ENCODE measurements around the gene CDCA4. TPM values are rescaled to one million over a fixed set of nuclear protein-coding genes. Genes with fewer than 3 reads are reported as not detected.
A peak's percentile ranks its signal among the peaks of the same experiment; 100 is the strongest.

The CDCA4 gene
- total and polyA plus RNA-seq, 10 of the 15 experiments (the other 5 are each of a cell fraction or from before 2014, with no cell fraction given), result 10.4 to 64.0 (median 52.1) TPM

- Histone ChIP-seq H3K9me3 (replicated peaks; ENCODE audit: control insufficient read depth, insufficient read depth, low read length) (peaks cover 5% of the 10 kb centered on the region; the same call in 1 of the 3 replicates), H3K4me1 (ENCODE audit: control insufficient read depth, insufficient read depth, low read length) (peaks cover 21% of the 10 kb centered on the region), H3K9ac (ENCODE audit: control insufficient read depth, insufficient read depth, low read length) (peak overlapping the region; percentile 5; the same call in 1 of the 2 replicates), H3K79me2 (ENCODE audit: control insufficient read depth, insufficient read depth, low read length) (peaks cover 22% of the 10 kb centered on the region), H3K27ac (ENCODE audit: control insufficient read depth, insufficient read depth) (peak overlapping the region; percentile 84), H3K36me3 (ENCODE audit: control insufficient read depth in 2 of 2, insufficient read depth in 2 of 2, low read length in 1 of 2) (no peaks in the 10 kb centered on the region), H3K27me3 (replicated peaks in 1 of 2; ENCODE audit: control insufficient read depth in 2 of 2, insufficient read depth in 2 of 2, low read length in 1 of 2) (no peaks in the 10 kb centered on the region), H3K4me3 (no peak overlapping the region; the same call in 1 of the 2 replicates), H3K4me2 (ENCODE audit: control insufficient read depth, insufficient read depth) (peak overlapping the region; percentile 69), H2AFZ (ENCODE audit: control insufficient read depth, low read depth, low read length) (no peak overlapping the region), H4K20me1 (ENCODE audit: control insufficient read depth, insufficient read depth) (no peaks in the 10 kb centered on the region)
- POLR2A ChIA-PET, result interaction anchor here (1.0 to 3.7 kb wide), 5 partner anchors 8 to 60 kb away, joined by 4 to 14 read pairs (median 12); partner anchors contain the start of genes CLBA1 and GPR132
- DNase-seq (ENCODE audit: low read depth, low spot score) (no peak), ATAC-seq (no peak), FAIRE-seq (no peak)
- CTCF ChIA-PET, result interaction anchor here (1.0 to 5.0 kb wide), 2 partner anchors 20 to 35 kb away, joined by 3 to 28 read pairs; no protein-coding TSS in a partner anchor
- SMC1A ChIA-PET (ENCODE audit: uncharacterized antibody, unreplicated experiment), result interaction anchor here (0.8 to 2.5 kb wide), 8 partner anchors 9 to 40 kb away, joined by 3 to 5 read pairs (median 3); partner anchors contain the start of gene GPR132
- intact Hi-C loops (cut with micrococcal nuclease; ENCODE audit: unreplicated experiment) (no loop called here), in situ Hi-C loops (cut with MboI) (no loop called here)
- 30% methylated on average over 6 of the region's 6 CpGs for WGBS (ENCODE audit: insufficient coverage, insufficient replicate concordance, low lambda C conversion rate, missing lambda C conversion rate)
- TF ChIP-seq WRNIP1 (IDR thresholded peaks at IDR 0.05; ENCODE audit: borderline replicate concordance, low read depth, low read length), result no peak
- no peak for TF ChIP-seq NFYA (IDR thresholded peaks at IDR 0.05; ENCODE audit: borderline replicate concordance, low read depth, low read length)
- TF ChIP-seq HDGF (IDR thresholded peaks at IDR 0.05), result 0 out of 2 replicates have a peak, but pooled peaks have one; percentile 22
- BruUV-seq (replicated peaks), result no TSS peak
- RAD21 ChIA-PET (ENCODE audit: unreplicated experiment), result interaction anchor here (1.0 to 2.4 kb wide), 4 partner anchors 9 to 62 kb away, joined by 3 to 7 read pairs (median 4); no protein-coding TSS in a partner anchor
Measured at GRCh38 chr14:105025429-105025828, 4.5 kb upstream of the CDCA4 start.

- Histone ChIP-seq H3K27me3 (replicated peaks in 1 of 2; ENCODE audit: control insufficient read depth in 2 of 2, insufficient read depth in 2 of 2, low read length in 1 of 2) (no peaks in the 10 kb centered on the region), H2AFZ (ENCODE audit: control insufficient read depth, low read depth, low read length) (no peak overlapping the region), H3K9ac (ENCODE audit: control insufficient read depth, insufficient read depth, low read length) (no peak overlapping the region), H3K9me3 (replicated peaks; ENCODE audit: control insufficient read depth, insufficient read depth, low read length) (peaks cover 5% of the 10 kb centered on the region; the same call in 1 of the 3 replicates), H3K79me2 (ENCODE audit: control insufficient read depth, insufficient read depth, low read length) (peaks cover 37% of the 10 kb centered on the region), H3K27ac (ENCODE audit: control insufficient read depth, insufficient read depth) (peak overlapping the region; percentile 84), H3K4me1 (ENCODE audit: control insufficient read depth, insufficient read depth, low read length) (peaks cover 26% of the 10 kb centered on the region), H4K20me1 (ENCODE audit: control insufficient read depth, insufficient read depth) (no peaks in the 10 kb centered on the region), H3K4me3 (no peak overlapping the region), H3K36me3 (ENCODE audit: control insufficient read depth in 2 of 2, insufficient read depth in 2 of 2, low read length in 1 of 2) (peaks cover 0 to 2% of the 10 kb centered on the region in 2 experiments; a peak in 2 of 4 replicates), H3K4me2 (ENCODE audit: control insufficient read depth, insufficient read depth) (no peak overlapping the region)
- no TSS peak for BruUV-seq (replicated peaks)
- ChIA-PET POLR2A (interaction anchor here (2.4 kb wide), 1 partner anchor 41 kb away, joined by 14 read pairs; the partner anchor contains the start of gene GPR132), CTCF (interaction anchor here (1.1 to 5.0 kb wide), 2 partner anchors 13 to 22 kb away, joined by 4 to 28 read pairs; no protein-coding TSS in a partner anchor), RAD21 (ENCODE audit: unreplicated experiment) (no interaction called here), SMC1A (ENCODE audit: uncharacterized antibody, unreplicated experiment) (interaction anchor here (1.7 kb wide), 1 partner anchor 22 kb away, joined by 5 read pairs; no protein-coding TSS in a partner anchor)
- FAIRE-seq (no peak), DNase-seq (ENCODE audit: low read depth, low spot score) (no peak), ATAC-seq (no peak)
- in situ Hi-C loops (cut with MboI), result no loop called here
- intact Hi-C loops (cut with micrococcal nuclease; ENCODE audit: unreplicated experiment), result loop anchor here (5.0 kb wide), 1 partner anchor 43 kb away; the partner anchor contains the start of gene GPR132
- WGBS (ENCODE audit: insufficient coverage, insufficient replicate concordance, low lambda C conversion rate, missing lambda C conversion rate), result 54% methylated on average over 4 of the region's 4 CpGs
- TF ChIP-seq YY1 (IDR thresholded peaks at IDR 0.05; ENCODE audit: low read depth, low read length) (no peak), PBX3 (IDR thresholded peaks at IDR 0.05; ENCODE audit: insufficient replicate concordance, low read depth, low read length) (no peak), EP300 (IDR thresholded peaks at IDR 0.05; ENCODE audit: borderline replicate concordance in 1 of 2, control insufficient read depth in 1 of 2, low read depth in 2 of 2, low read length in 2 of 2) (no peak), ZZZ3 (IDR thresholded peaks at IDR 0.05; ENCODE audit: control insufficient read depth, insufficient read length, low read depth) (no peak), CEBPB (IDR thresholded peaks at IDR 0.05; ENCODE audit: borderline replicate concordance in 1 of 2, low read depth in 2 of 2, low read length in 2 of 2) (no peak), TCF12 (IDR thresholded peaks at IDR 0.05; ENCODE audit: low read depth, low read length) (no peak), NR2C2 (IDR thresholded peaks at IDR 0.05; ENCODE audit: borderline replicate concordance, control insufficient read depth, insufficient read length, low read depth) (no peak), ZSCAN29 (IDR thresholded peaks at IDR 0.05) (no peak), TAF1 (IDR thresholded peaks at IDR 0.05; ENCODE audit: borderline replicate concordance, low read depth, low read length) (no peak), MXI1 (IDR thresholded peaks at IDR 0.05; ENCODE audit: low read depth, low read length) (no peak)
Measured at GRCh38 chr14:105023791-105024480, 3.1 kb upstream of the CDCA4 start.

All from GM12878 (cell line).